HEK293 (cell line): Measurements from ENCODE around the gene PBRM1.

Source experiments
- CTCF ChIP-seq: fragments of 450-650 bp; formaldehyde crosslinking; IDR thresholded peaks from 2 replicates; pipeline ENCODE4 v1.5.1; 2016; ENCODE audit warnings: missing biosample characterization, missing genetic modification characterization
- ZBTB1 ChIP-seq: fragments of 450-650 bp; formaldehyde crosslinking; IDR thresholded peaks from 2 replicates; pipeline ENCODE4 v1.5.1; 2016; ENCODE audit warnings: missing biosample characterization, missing genetic modification characterization

- no peak for TF ChIP-seq ZBTB1 (tag by site-specific recombination)
- no peak for TF ChIP-seq CTCF
Measured at GRCh38 chr3:52679811-52680210, 5.9 kb downstream of the PBRM1 start.
